ENCODE results near the gene NRG3. TPM values are rescaled to one million over a fixed set of nuclear protein-coding genes. Genes with fewer than 3 reads are reported as not detected.

The NRG3 gene
- total RNA-seq, 2 donors from 2014 or later, result 0.41 TPM; not detected in 1

GRCh38 chr10:82228701-82229100 lies 353.7 kb downstream of the NRG3 start:
- TF ChIP-seq CTCF (IDR thresholded peaks at IDR 0.05), result no peak
- Histone ChIP-seq H3K27me3 (replicated peaks; ENCODE audit: insufficient read depth) (no peaks in the 10 kb centered on the region), H3K27ac (no peak overlapping the region), H3K36me3 (no peaks in the 10 kb centered on the region), H3K4me3 (no peak overlapping the region), H3K9me3 (no peaks in the 10 kb centered on the region), H3K4me1 (ENCODE audit: control insufficient read depth in 1 of 2, low read depth in 2 of 2) (no peaks in the 10 kb centered on the region)
- ATAC-seq (ENCODE audit: insufficient number of reproducible peaks, low FRiP score, low read depth) (no peak), DNase-seq (ENCODE audit: low spot score) (no peak)

GRCh38 chr10:82234173-82234572 lies 359.2 kb downstream of the NRG3 start:
- DNase-seq (ENCODE audit: low spot score) (no peak), ATAC-seq (ENCODE audit: insufficient number of reproducible peaks, low FRiP score, low read depth) (no peak)
- Histone ChIP-seq H3K36me3 (no peaks in the 10 kb centered on the region), H3K9me3 (no peaks in the 10 kb centered on the region), H3K4me3 (no peak overlapping the region), H3K27ac (no peak overlapping the region), H3K4me1 (ENCODE audit: control insufficient read depth in 1 of 2, low read depth in 2 of 2) (no peaks in the 10 kb centered on the region), H3K27me3 (replicated peaks; ENCODE audit: insufficient read depth) (no peaks in the 10 kb centered on the region)
- no peak for TF ChIP-seq CTCF (IDR thresholded peaks at IDR 0.05)

- Histone ChIP-seq H3K36me3 (no peaks in the 10 kb centered on the region), H3K27me3 (replicated peaks; ENCODE audit: insufficient read depth) (no peaks in the 10 kb centered on the region), H3K4me3 (no peak overlapping the region), H3K9me3 (no peaks in the 10 kb centered on the region), H3K27ac (no peak overlapping the region), H3K4me1 (ENCODE audit: control insufficient read depth in 1 of 2, low read depth in 2 of 2) (no peaks in the 10 kb centered on the region)
- DNase-seq (ENCODE audit: low spot score) (no peak), ATAC-seq (ENCODE audit: insufficient number of reproducible peaks, low FRiP score, low read depth) (no peak)
- no peak for TF ChIP-seq CTCF (IDR thresholded peaks at IDR 0.05)
These were observed 361.2 kb downstream of the NRG3 start for GRCh38 chr10:82236084-82236731.

- no peak overlapping the region for H3K27ac ChIP-seq
- TF ChIP-seq CTCF (IDR thresholded peaks at IDR 0.05), result no peak
- no peak for ATAC-seq (ENCODE audit: insufficient number of reproducible peaks, low FRiP score, low read depth)
- no peaks in the 10 kb centered on the region for H3K27me3 ChIP-seq (replicated peaks; ENCODE audit: insufficient read depth)
- H3K36me3 ChIP-seq, result no peaks in the 10 kb centered on the region
- H3K4me1 ChIP-seq (ENCODE audit: control insufficient read depth in 1 of 2, low read depth in 2 of 2), result no peaks in the 10 kb centered on the region
- no peaks in the 10 kb centered on the region for H3K9me3 ChIP-seq
- DNase-seq (ENCODE audit: low spot score), result no peak
- no peak overlapping the region for H3K4me3 ChIP-seq
These were observed 363.3 kb downstream of the NRG3 start for GRCh38 chr10:82238291-82238690.

- no peak overlapping the region for H3K4me3 ChIP-seq
These were observed 365.4 kb downstream of the NRG3 start for GRCh38 chr10:82240408-82240807.

More at GRCh38 chr10:82240408-82240807, 365.4 kb downstream of the NRG3 start:
- H3K27me3 ChIP-seq (replicated peaks; ENCODE audit: insufficient read depth), result no peaks in the 10 kb centered on the region
- no peaks in the 10 kb centered on the region for H3K9me3 ChIP-seq
- ATAC-seq (ENCODE audit: insufficient number of reproducible peaks, low FRiP score, low read depth) (no peak), DNase-seq (ENCODE audit: low spot score) (no peak)
- H3K36me3 ChIP-seq, result no peaks in the 10 kb centered on the region
- no peak overlapping the region for H3K27ac ChIP-seq
- no peak for TF ChIP-seq CTCF (IDR thresholded peaks at IDR 0.05)
- H3K4me1 ChIP-seq (ENCODE audit: control insufficient read depth in 1 of 2, low read depth in 2 of 2), result no peaks in the 10 kb centered on the region

All from thoracic aorta (tissue), 2 donors.